GM12891 (cell line): ENCODE measurements around the gene RTKN2.
"Not testable (repeated sequence)": the region's sequence is repeated elsewhere in the genome, so short reads cannot be mapped to it uniquely, and the experiment has no call there.

ENCODE experiments used
- DNase-seq: peaks from one replicate; pipeline ENCODE4 v3.0.0; 2011; ENCODE audit warnings: low spot score; ENCODE audit not compliant: insufficient read length
- FAIRE-seq: peaks from 2 replicates; lab custom pipeline; 2011; peaks lifted over from hg19 to GRCh38; lab: Jason Lieb, UNC
- PAX5 ChIP-seq: IDR thresholded peaks from 2 replicates; pipeline ENCODE4 v1.6.1; 2011; ENCODE audit warnings: low read length, moderate library complexity, mild to moderate bottlenecking; ENCODE audit not compliant: insufficient read depth, severe bottlenecking
- POLR2A ChIP-seq: IDR thresholded peaks from 2 replicates; pipeline ENCODE4 v1.6.1; 2011; ENCODE audit warnings: low read depth, low read length, control low read depth
- POLR2AphosphoS5 ChIP-seq: IDR thresholded peaks from 2 replicates; pipeline ENCODE4 v1.6.1; 2011; ENCODE audit warnings: low read depth, low read length, control low read depth
- POU2F2 ChIP-seq: IDR thresholded peaks from 2 replicates; pipeline ENCODE4 v1.6.1; 2011; ENCODE audit warnings: low read depth, mild to moderate bottlenecking, control low read depth, low read length, moderate library complexity
- SPI1 ChIP-seq: IDR thresholded peaks from 2 replicates; pipeline ENCODE4 v1.6.1; 2011; ENCODE audit warnings: low read depth, low read length, control low read depth
- TAF1 ChIP-seq: IDR thresholded peaks from 2 replicates; pipeline ENCODE4 v1.6.1; 2011; ENCODE audit warnings: low read depth, low read length, control low read depth

RTKN2 gene

GRCh38 chr10:62248465-62248864 lies 20.2 kb downstream of the RTKN2 start:
- no peak for FAIRE-seq
- no peak for DNase-seq
- TF ChIP-seq SPI1: no peak
- TF ChIP-seq POLR2AphosphoS5: no peak
- no peak for TF ChIP-seq PAX5
- TF ChIP-seq TAF1: no peak
- no peak for TF ChIP-seq POLR2A
- no peak for TF ChIP-seq POU2F2

- peak; percentile 92 for FAIRE-seq
- DNase-seq: no peak
- TF ChIP-seq POU2F2 (no peak), POLR2A (no peak), PAX5 (no peak)
Observed at GRCh38 chr10:62244785-62245467, 23.7 kb downstream of the RTKN2 start.

- TF ChIP-seq SPI1 (peak; percentile 27; the same call in 1 of the 2 replicates), TAF1 (no peak)
- no peak for DNase-seq
- FAIRE-seq: no peak
Observed at GRCh38 chr10:62244088-62244487, 24.6 kb downstream of the RTKN2 start.

DNA sequence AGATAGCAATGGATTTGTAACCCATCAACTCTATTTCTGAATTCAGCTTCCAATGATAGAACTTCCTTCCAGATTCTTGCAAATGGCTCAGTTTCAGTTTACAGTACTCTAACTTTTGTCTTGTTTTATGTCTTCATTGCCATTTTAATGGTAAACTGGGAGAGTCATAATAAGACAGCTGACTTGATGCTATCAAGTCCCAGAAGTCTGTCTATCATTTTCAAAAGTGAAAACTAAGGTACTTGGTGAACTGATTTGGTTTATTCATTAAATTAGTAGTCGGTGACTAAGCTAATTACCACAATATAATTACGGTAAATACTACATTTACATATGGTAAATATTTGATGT lies 25.0 kb downstream of the RTKN2 start:
- no peak for TF ChIP-seq TAF1
- TF ChIP-seq PAX5: no peak
- no peak for TF ChIP-seq POLR2A
- TF ChIP-seq POLR2AphosphoS5: no peak
- no peak for TF ChIP-seq POU2F2
- FAIRE-seq: no peak
- no peak for DNase-seq

GRCh38 chr10:62242965-62243646 lies 25.5 kb downstream of the RTKN2 start:
- peak; percentile 62 for TF ChIP-seq SPI1
- peak; percentile 96 for FAIRE-seq
- DNase-seq: not testable (repeated sequence)

DNA sequence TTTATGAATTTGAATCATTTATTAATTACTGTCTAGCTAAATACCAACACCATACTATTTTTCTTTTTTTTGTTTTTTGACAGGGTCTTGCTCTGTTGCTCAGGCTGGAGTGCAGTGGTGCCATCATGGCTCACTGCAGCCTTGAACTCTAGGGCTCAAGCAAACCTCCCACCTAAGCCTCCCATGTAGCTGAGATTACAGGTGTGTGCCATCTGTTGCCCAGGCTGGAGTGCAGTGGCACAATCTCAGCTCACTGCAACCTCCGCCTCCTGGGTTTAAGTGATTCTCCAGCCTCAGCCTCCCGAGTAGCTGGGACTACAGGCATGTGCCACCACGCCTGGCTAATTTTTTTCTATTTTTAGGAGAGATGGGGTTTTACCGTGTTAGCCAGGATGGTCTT lies 27.1 kb downstream of the RTKN2 start:
- FAIRE-seq, DNase-seq: not testable (repeated sequence)

DNA sequence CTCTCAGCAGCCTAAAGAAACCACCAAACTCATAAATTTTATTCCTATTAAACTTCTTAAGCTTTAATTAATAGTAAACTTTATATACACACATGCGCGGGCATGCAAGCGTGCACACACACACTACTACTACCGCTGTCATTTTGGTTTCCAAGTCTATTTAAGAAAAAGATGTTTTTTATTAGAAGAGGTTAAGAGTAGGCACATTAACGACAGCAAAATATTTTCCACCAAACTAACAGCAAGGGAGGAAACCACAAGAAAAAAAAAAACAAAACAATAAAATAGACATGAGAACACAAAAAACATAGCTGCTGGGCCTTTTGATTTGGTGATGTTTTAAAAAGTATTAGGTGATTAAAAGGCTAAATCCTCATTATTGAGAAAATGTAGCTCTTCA lies 28.6 kb downstream of the RTKN2 start:
- no peak for DNase-seq
- FAIRE-seq: no peak
- TF ChIP-seq PAX5 (no peak), POLR2AphosphoS5 (no peak), SPI1 (no peak), POU2F2 (no peak), POLR2A (no peak), TAF1 (no peak)

DNA sequence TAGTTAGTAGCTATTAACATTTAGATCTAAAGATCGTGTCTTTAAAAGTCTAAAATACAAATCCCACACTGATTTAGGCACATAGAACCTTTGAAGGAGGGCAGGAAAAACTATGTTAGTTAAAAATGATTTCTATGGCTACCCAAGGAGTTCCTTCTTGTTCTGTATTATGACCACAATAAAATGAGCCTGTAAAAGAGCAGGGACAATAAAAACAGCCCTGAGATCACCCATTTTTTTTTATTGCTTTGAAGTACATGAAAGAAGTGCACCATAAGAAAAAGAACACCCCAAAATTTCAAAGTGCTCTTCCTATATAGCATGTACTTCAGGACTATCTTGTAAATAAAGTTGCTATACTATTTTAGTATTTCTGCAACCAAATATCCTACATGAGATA lies 29.8 kb downstream of the RTKN2 start:
- no peak for TF ChIP-seq POU2F2
- no peak for TF ChIP-seq SPI1
- TF ChIP-seq POLR2A: no peak
- TF ChIP-seq TAF1: no peak
- no peak for DNase-seq
- FAIRE-seq: no peak

- TF ChIP-seq PAX5 (no peak), SPI1 (no peak), POU2F2 (no peak), POLR2A (no peak), POLR2AphosphoS5 (no peak), TAF1 (no peak)
- DNase-seq (no peak), FAIRE-seq (no peak)
Observed at GRCh38 chr10:62237966-62238365, 30.7 kb downstream of the RTKN2 start.

- TF ChIP-seq PAX5 (no peak), SPI1 (no peak), POU2F2 (no peak), POLR2A (no peak), POLR2AphosphoS5 (no peak), TAF1 (no peak)
- DNase-seq (no peak), FAIRE-seq (no peak)
Observed at GRCh38 chr10:62237506-62237905, 31.1 kb downstream of the RTKN2 start.

DNA sequence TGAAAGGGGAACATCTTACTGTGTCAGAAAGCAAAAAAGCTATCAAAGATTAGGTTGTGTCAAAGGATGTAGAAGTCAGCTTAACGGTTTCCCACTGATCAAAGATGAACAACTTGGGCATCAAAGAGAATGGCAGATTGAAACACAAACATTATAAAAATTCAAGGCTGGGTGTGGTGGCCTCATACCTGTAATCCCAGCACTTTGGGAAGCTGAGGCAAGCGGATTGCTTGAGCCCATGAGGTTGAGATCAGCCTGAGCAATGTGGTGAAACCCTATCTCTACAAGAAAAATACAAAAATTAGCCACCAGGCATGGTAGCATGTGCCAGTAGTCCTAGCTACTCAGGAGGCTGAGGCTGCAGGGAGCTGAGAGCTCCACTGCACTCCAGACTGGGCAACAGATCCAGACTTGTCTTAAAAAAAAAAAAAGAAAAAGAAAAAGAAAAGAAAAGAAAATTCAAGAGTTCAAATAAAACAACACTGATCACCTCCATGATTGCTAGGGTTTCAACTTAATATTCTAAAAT lies 34.5 kb downstream of the RTKN2 start:
- TF ChIP-seq SPI1 (no peak), PAX5 (no peak), POLR2AphosphoS5 (no peak), POLR2A (no peak), TAF1 (no peak), POU2F2 (no peak)
- DNase-seq (no peak), FAIRE-seq (no peak)
